SIG-M5 treated with dmso at 0.1 percent for 504 hours (cell line): Measurements from ENCODE around the gene CAMK2A.
A peak's percentile ranks its signal among the peaks of the same experiment; 100 is the strongest.

Source experiments
- DNase-seq: peaks from one replicate; lab custom pipeline; 2025; ENCODE audit not compliant: unreplicated experiment; lab: John Stamatoyannopoulos, UW

The CAMK2A gene

GRCh38 chr5:150283904-150284303, 5.7 kb downstream of the CAMK2A start:
- no peak for DNase-seq

- DNase-seq, result no peak
Measured at GRCh38 chr5:150281987-150282386, 7.6 kb downstream of the CAMK2A start.

GRCh38 chr5:150279330-150280020, 10.1 kb downstream of the CAMK2A start:
- no peak for DNase-seq

GRCh38 chr5:150278916-150279315, 10.7 kb downstream of the CAMK2A start:
- no peak for DNase-seq

- DNase-seq, result no peak
Measured at GRCh38 chr5:150278046-150278730, 11.4 kb downstream of the CAMK2A start.

- DNase-seq, result no peak
Measured at GRCh38 chr5:150277043-150277442, 12.5 kb downstream of the CAMK2A start.

- DNase-seq, result no peak
Measured at GRCh38 chr5:150274811-150275210, 14.8 kb downstream of the CAMK2A start.

- DNase-seq, result peak; percentile 32
Measured at GRCh38 chr5:150272531-150272930, 17.0 kb downstream of the CAMK2A start.

GRCh38 chr5:150271923-150272322, 17.6 kb downstream of the CAMK2A start:
- no peak for DNase-seq

GRCh38 chr5:150271296-150271692, 18.3 kb downstream of the CAMK2A start:
- no peak for DNase-seq

GRCh38 chr5:150270541-150271295, 18.9 kb downstream of the CAMK2A start:
- DNase-seq, result no peak

- no peak for DNase-seq
Measured at GRCh38 chr5:150266871-150267291, 22.7 kb downstream of the CAMK2A start.

- DNase-seq, result no peak
Measured at GRCh38 chr5:150265870-150266383, 23.6 kb downstream of the CAMK2A start.

GRCh38 chr5:150264667-150265603, 24.6 kb downstream of the CAMK2A start:
- no peak for DNase-seq

GRCh38 chr5:150263801-150264621, 25.6 kb downstream of the CAMK2A start:
- peak; percentile 37 for DNase-seq

- no peak for DNase-seq
Measured at GRCh38 chr5:150263375-150263775, 26.2 kb downstream of the CAMK2A start.

- no peak for DNase-seq
Measured at GRCh38 chr5:150262502-150262901, 27.1 kb downstream of the CAMK2A start.

GRCh38 chr5:150261231-150261630, 28.3 kb downstream of the CAMK2A start:
- no peak for DNase-seq

- no peak for DNase-seq
Measured at GRCh38 chr5:150258130-150258529, 31.4 kb downstream of the CAMK2A start.

- DNase-seq, result no peak
Measured at GRCh38 chr5:150257424-150257823, 32.1 kb downstream of the CAMK2A start.
